Liver (tissue), 9 donors: ENCODE measurements around the gene RABGGTA. TPM values are rescaled to one million over a fixed set of nuclear protein-coding genes. Genes with fewer than 3 reads are reported as not detected.
A peak's percentile ranks its signal among the peaks of the same experiment; 100 is the strongest.

ENCODE experiments used
- DNase-seq: peaks from one replicate; pipeline ENCODE4 v3.0.0-alpha.2; 2017; ENCODE audit warnings: low spot score
- H3K27ac ChIP-seq, 2 donors: one replicate each; pipeline ENCODE4 v1.7.0; 2013; ENCODE audit warnings: inconsistent platforms in 2 of 2, low read length in 2 of 2, control low read depth in 1 of 2, low read depth in 1 of 2, mild to moderate bottlenecking in 1 of 2
- H3K27me3 ChIP-seq, 4 donors: one replicate each; pipeline versions ENCODE4 v1.6.1 to v1.7.0; 2013; ENCODE audit warnings: low read length in 3 of 4, inconsistent platforms in 1 of 4, mild to moderate bottlenecking in 1 of 4, moderate library complexity in 1 of 4; ENCODE audit not compliant: control insufficient read depth in 4 of 4, insufficient read depth in 4 of 4
- H3K36me3 ChIP-seq, 4 donors: one replicate each; pipeline versions ENCODE4 v1.6.1 to v1.7.0; 2013; ENCODE audit warnings: low read length in 3 of 4, mild to moderate bottlenecking in 3 of 4, low read depth in 1 of 4, moderate library complexity in 1 of 4; ENCODE audit not compliant: control insufficient read depth in 4 of 4, insufficient read depth in 3 of 4
- H3K4me1 ChIP-seq, 4 donors: one replicate each; pipeline versions ENCODE4 v1.6.1 to v1.7.0; 2013; ENCODE audit warnings: low read length in 3 of 4, mild to moderate bottlenecking in 3 of 4, moderate library complexity in 1 of 4; ENCODE audit not compliant: control insufficient read depth in 4 of 4, insufficient read depth in 4 of 4
- H3K4me3 ChIP-seq, 3 donors: one replicate each; pipeline versions ENCODE4 v1.6.1 to v1.7.0; 2013; ENCODE audit warnings: low read length in 3 of 3, control low read depth in 1 of 3, low read depth in 1 of 3, mild to moderate bottlenecking in 1 of 3
- H3K9ac ChIP-seq, 2 donors: one replicate each; pipeline ENCODE4 v1.7.0; 2013; ENCODE audit warnings: low read length in 2 of 2, mild to moderate bottlenecking in 2 of 2, moderate library complexity in 2 of 2, control low read depth in 1 of 2, low read depth in 1 of 2
- H3K9me3 ChIP-seq, 4 donors: one replicate each; pipeline versions ENCODE4 v1.6.1 to v1.7.0; 2013; ENCODE audit warnings: low read length in 3 of 4; ENCODE audit not compliant: control insufficient read depth in 4 of 4
- EGR1 ChIP-seq, 2 donors: IDR thresholded peaks; 2 replicates each; pipeline ENCODE4 v1.6.1; 2016 to 2018; ENCODE audit warnings: antibody characterized with exemption in 2 of 2, low read depth in 2 of 2
- FOXA1 ChIP-seq: IDR thresholded peaks from 2 replicates; pipeline ENCODE4 v1.6.1; 2016; ENCODE audit warnings: antibody characterized with exemption
- FOXA2 ChIP-seq: IDR thresholded peaks from 2 replicates; pipeline ENCODE4 v1.6.1; 2016; ENCODE audit warnings: antibody characterized with exemption
- GABPA ChIP-seq, 2 donors: IDR thresholded peaks in 1 of 2; conservative IDR thresholded peaks in 1 of 2; 2 replicates each; pipeline ENCODE4 v1.6.1; 2016; ENCODE audit warnings: antibody characterized with exemption in 2 of 2, mild to moderate bottlenecking in 1 of 2, moderate library complexity in 1 of 2
- HNF4A ChIP-seq, 2 donors: conservative IDR thresholded peaks; 2 replicates each; pipeline ENCODE4 v1.6.1; 2016; ENCODE audit warnings: antibody characterized with exemption in 2 of 2, mild to moderate bottlenecking in 2 of 2
- HNF4G ChIP-seq: IDR thresholded peaks from 2 replicates; pipeline ENCODE4 v1.6.1; 2016; ENCODE audit warnings: antibody characterized with exemption
- JUND ChIP-seq, 2 donors: IDR thresholded peaks; 2 replicates each; pipeline ENCODE4 v1.6.1; 2016; ENCODE audit warnings: antibody characterized with exemption in 2 of 2
- NR2F2 ChIP-seq: IDR thresholded peaks from 2 replicates; pipeline ENCODE4 v1.6.1; 2016; ENCODE audit warnings: antibody characterized with exemption
- RAD21 ChIP-seq, 2 donors: IDR thresholded peaks; 2 replicates each; pipeline ENCODE4 v1.6.1; 2016; ENCODE audit warnings: antibody characterized with exemption in 2 of 2, mild to moderate bottlenecking in 2 of 2
- RXRA ChIP-seq, 2 donors: IDR thresholded peaks; 2 replicates each; pipeline ENCODE4 v1.6.1; 2017 to 2018; ENCODE audit warnings: antibody characterized with exemption in 2 of 2, mild to moderate bottlenecking in 1 of 2
- SP1 ChIP-seq: IDR thresholded peaks from 2 replicates; pipeline ENCODE4 v1.6.1; 2018; ENCODE audit warnings: antibody characterized with exemption, mild to moderate bottlenecking
- TAF1 ChIP-seq: conservative IDR thresholded peaks from 2 replicates; pipeline ENCODE4 v1.6.1; 2016; ENCODE audit warnings: antibody characterized with exemption, mild to moderate bottlenecking
- YY1 ChIP-seq: IDR thresholded peaks from 2 replicates; pipeline ENCODE4 v1.6.1; 2016; ENCODE audit warnings: antibody characterized with exemption, mild to moderate bottlenecking
- WGBS: extraction: QIAGEN DNeasy Blood & Tissue Kit; methylation state at CpG from one replicate; pipeline ENCODE4 v1.1.7; 2013; 5-methylcytosine and 5-hydroxymethylcytosine counted together
- polyA plus RNA-seq, 2 donors: library from polyadenylated mRNA; stranded (reverse) in 1 of 2; unstranded in 1 of 2; fragments of 200-250 nt in 1 of 2; fragments of >200 nt in 1 of 2; fragmentation: Nextera tagmentation in 1 of 2; extraction: Ambion mirVana in 1 of 2; gene quantifications; one replicate each; pipeline versions ENCODE4 v1.2.1 to v1.2.3, GENCODE V29; 2013 to 2015
- total RNA-seq, 2 donors: library from RNA; depleted of rRNA; stranded (reverse); fragments of >200 nt; gene quantifications; one replicate each; pipeline ENCODE4 v1.2.3, GENCODE V29; 2014
- TF ChIP-seq, protein P1 (sequence below): IDR thresholded peaks from 2 replicates; pipeline ENCODE4 v1.6.1; 2016; ENCODE audit warnings: antibody characterized with exemption, mild to moderate bottlenecking
- TF ChIP-seq, protein P2 (sequence below): IDR thresholded peaks from 2 replicates; pipeline ENCODE4 v1.6.1; 2016; ENCODE audit warnings: antibody characterized with exemption
- TF ChIP-seq, protein P3 (sequence below): fragments of 150-350 bp; IDR thresholded peaks from 2 replicates; pipeline ENCODE4 v1.5.1; 2017; ENCODE audit warnings: improper control_type of control experiment, low read depth, low read length; ENCODE audit not compliant: missing input control
- donor health status: healthy.
- donor health status: healthy.
- donor health status: healthy.
- donor health status: healthy.
- donor health status: healthy.

The RABGGTA gene
- total and polyA plus RNA-seq, 4 donors = 7.5 to 19.7 (median 13.2) TPM

DNA sequence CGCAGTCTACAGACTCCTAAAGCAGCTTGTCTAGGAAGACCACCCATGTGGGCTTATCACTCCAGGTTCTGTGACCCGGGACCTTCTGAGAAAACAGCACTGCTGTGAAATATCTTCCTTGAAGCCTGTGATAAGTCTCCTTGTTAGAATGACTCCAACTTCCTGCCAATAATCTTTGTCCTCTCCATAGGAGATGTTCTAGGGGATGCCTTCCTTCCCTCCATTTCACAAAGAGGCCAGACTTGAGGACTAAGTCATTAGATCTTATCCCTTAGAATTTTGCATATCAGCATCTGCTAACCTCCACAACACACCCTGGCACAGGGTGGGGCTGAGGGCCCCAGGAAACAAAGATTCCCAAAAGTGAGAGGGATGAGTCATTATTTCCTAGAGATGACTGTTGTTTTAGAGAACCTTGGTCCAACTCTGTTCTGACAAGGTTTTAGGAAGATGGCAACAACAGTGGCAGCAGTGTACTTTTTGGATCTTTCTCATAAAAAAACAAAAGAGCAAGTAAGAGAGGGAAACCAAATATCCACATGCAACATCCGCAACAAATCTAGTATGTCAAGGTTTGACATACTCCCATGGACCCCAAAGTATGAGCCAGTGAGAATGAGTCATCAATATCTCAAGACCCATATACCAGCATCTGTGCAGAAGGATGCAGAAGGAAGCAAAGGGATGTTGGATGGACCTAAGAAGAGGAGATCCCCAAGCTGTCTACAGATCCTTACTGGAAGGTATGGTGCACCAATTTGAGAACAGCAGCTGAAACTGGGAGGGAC, 45.9 kb upstream of the RABGGTA start:
- Histone ChIP-seq H3K27ac (no peak overlapping the region), H3K4me1 (peaks cover 3 to 6% (median 5%) of the 10 kb centered on the region in 4 donors), H3K36me3 (no peaks in the 10 kb centered on the region), H3K4me3 (no peak overlapping the region), H3K9ac (no peak overlapping the region), H3K9me3 (no peaks in the 10 kb centered on the region), H3K27me3 (no peaks in the 10 kb centered on the region)
- 82% methylated on average over 3 of the region's 3 CpGs for WGBS
- DNase-seq = no peak
- TF ChIP-seq, protein P1, sequence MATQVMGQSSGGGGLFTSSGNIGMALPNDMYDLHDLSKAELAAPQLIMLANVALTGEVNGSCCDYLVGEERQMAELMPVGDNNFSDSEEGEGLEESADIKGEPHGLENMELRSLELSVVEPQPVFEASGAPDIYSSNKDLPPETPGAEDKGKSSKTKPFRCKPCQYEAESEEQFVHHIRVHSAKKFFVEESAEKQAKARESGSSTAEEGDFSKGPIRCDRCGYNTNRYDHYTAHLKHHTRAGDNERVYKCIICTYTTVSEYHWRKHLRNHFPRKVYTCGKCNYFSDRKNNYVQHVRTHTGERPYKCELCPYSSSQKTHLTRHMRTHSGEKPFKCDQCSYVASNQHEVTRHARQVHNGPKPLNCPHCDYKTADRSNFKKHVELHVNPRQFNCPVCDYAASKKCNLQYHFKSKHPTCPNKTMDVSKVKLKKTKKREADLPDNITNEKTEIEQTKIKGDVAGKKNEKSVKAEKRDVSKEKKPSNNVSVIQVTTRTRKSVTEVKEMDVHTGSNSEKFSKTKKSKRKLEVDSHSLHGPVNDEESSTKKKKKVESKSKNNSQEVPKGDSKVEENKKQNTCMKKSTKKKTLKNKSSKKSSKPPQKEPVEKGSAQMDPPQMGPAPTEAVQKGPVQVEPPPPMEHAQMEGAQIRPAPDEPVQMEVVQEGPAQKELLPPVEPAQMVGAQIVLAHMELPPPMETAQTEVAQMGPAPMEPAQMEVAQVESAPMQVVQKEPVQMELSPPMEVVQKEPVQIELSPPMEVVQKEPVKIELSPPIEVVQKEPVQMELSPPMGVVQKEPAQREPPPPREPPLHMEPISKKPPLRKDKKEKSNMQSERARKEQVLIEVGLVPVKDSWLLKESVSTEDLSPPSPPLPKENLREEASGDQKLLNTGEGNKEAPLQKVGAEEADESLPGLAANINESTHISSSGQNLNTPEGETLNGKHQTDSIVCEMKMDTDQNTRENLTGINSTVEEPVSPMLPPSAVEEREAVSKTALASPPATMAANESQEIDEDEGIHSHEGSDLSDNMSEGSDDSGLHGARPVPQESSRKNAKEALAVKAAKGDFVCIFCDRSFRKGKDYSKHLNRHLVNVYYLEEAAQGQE = no peak
- TF ChIP-seq RXRA (IDR thresholded peaks at IDR 0.05) (no peak), RAD21 (IDR thresholded peaks at IDR 0.05) (no peak), JUND (IDR thresholded peaks at IDR 0.05) (peak in 1 of 2 donors; percentile 29), HNF4A (conservative IDR thresholded peaks at IDR 0.05) (no peak), NR2F2 (no peak)

DNA sequence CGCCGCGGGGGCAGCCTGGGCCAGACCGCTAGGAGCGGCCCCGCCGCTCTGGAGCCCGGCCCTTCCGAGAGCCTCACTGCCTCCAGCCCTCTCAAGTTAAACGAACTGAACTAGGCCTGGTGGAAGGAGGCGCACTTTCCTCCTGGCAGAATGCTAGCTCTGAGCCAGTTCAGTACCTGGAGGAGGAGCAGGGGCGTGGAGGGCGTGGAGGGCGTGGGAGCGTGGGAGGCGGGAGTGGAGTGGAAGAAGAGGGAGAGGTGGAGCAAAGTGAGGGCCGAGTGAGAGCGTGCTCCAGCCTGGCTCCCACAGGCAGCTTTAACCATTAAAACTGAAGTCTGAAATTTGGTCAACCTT, 45.2 kb upstream of the RABGGTA start:
- Histone ChIP-seq H3K9me3 (no peaks in the 10 kb centered on the region), H3K27ac (no peak overlapping the region), H3K36me3 (no peaks in the 10 kb centered on the region), H3K9ac (no peak overlapping the region), H3K27me3 (no peaks in the 10 kb centered on the region), H3K4me3 (no peak overlapping the region), H3K4me1 (peaks cover 4 to 14% (median 8%) of the 10 kb centered on the region in 4 donors)
- no peak for TF ChIP-seq HNF4A (conservative IDR thresholded peaks at IDR 0.05)
- TF ChIP-seq HNF4G = no peak
- no peak for TF ChIP-seq FOXA2
- TF ChIP-seq JUND (IDR thresholded peaks at IDR 0.05) = no peak
- no peak for TF ChIP-seq GABPA (IDR thresholded peaks at IDR 0.05 in 1 of 2, conservative IDR thresholded peaks at IDR 0.05 in 1 of 2)
- TF ChIP-seq, protein P2, sequence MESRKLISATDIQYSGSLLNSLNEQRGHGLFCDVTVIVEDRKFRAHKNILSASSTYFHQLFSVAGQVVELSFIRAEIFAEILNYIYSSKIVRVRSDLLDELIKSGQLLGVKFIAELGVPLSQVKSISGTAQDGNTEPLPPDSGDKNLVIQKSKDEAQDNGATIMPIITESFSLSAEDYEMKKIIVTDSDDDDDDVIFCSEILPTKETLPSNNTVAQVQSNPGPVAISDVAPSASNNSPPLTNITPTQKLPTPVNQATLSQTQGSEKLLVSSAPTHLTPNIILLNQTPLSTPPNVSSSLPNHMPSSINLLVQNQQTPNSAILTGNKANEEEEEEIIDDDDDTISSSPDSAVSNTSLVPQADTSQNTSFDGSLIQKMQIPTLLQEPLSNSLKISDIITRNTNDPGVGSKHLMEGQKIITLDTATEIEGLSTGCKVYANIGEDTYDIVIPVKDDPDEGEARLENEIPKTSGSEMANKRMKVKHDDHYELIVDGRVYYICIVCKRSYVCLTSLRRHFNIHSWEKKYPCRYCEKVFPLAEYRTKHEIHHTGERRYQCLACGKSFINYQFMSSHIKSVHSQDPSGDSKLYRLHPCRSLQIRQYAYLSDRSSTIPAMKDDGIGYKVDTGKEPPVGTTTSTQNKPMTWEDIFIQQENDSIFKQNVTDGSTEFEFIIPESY = no peak
- TF ChIP-seq NR2F2 = no peak
- no peak for TF ChIP-seq RXRA (IDR thresholded peaks at IDR 0.05)
- TF ChIP-seq, protein P1 = no peak
- TF ChIP-seq TAF1 = no peak
- TF ChIP-seq FOXA1 = no peak
- TF ChIP-seq SP1 = no peak
- no peak for TF ChIP-seq RAD21 (IDR thresholded peaks at IDR 0.05)
- TF ChIP-seq YY1 = no peak
- TF ChIP-seq, protein P3, sequence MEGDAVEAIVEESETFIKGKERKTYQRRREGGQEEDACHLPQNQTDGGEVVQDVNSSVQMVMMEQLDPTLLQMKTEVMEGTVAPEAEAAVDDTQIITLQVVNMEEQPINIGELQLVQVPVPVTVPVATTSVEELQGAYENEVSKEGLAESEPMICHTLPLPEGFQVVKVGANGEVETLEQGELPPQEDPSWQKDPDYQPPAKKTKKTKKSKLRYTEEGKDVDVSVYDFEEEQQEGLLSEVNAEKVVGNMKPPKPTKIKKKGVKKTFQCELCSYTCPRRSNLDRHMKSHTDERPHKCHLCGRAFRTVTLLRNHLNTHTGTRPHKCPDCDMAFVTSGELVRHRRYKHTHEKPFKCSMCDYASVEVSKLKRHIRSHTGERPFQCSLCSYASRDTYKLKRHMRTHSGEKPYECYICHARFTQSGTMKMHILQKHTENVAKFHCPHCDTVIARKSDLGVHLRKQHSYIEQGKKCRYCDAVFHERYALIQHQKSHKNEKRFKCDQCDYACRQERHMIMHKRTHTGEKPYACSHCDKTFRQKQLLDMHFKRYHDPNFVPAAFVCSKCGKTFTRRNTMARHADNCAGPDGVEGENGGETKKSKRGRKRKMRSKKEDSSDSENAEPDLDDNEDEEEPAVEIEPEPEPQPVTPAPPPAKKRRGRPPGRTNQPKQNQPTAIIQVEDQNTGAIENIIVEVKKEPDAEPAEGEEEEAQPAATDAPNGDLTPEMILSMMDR = no peak
- no peak for TF ChIP-seq EGR1 (IDR thresholded peaks at IDR 0.05; ENCODE audit: low read depth in 2 of 2)
- 71% methylated on average over 18 of the region's 18 CpGs for WGBS
- no peak for DNase-seq
